ENCODE measurements around the gene EIF4EBP3.

The EIF4EBP3 gene

DNA sequence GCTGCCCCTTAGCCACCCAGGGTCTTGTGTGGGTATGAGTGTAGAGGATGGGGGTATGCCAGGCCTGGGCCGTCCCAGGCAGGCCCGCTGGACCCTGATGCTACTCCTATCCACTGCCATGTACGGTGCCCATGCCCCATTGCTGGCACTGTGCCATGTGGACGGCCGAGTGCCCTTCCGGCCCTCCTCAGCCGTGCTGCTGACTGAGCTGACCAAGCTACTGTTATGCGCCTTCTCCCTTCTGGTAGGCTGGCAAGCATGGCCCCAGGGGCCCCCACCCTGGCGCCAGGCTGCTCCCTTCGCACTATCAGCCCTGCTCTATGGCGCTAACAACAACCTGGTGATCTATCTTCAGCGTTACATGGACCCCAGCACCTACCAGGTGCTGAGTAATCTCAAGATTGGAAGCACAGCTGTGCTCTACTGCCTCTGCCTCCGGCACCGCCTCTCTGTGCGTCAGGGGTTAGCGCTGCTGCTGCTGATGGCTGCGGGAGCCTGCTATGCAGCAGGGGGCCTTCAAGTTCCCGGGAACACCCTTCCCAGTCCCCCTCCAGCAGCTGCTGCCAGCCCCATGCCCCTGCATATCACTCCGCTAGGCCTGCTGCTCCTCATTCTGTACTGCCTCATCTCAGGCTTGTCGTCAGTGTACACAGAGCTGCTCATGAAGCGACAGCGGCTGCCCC is 19.8 kb downstream of the EIF4EBP3 start:
- peaks cover 7% of the 10 kb centered on the region for H3K36me3 ChIP-seq (replicated peaks)
- H3K27me3 ChIP-seq (replicated peaks), result no peaks in the 10 kb centered on the region
- H3K4me3 ChIP-seq (ENCODE audit: low read depth, low read length), result no peak overlapping the region
- TF ChIP-seq, protein P1, sequence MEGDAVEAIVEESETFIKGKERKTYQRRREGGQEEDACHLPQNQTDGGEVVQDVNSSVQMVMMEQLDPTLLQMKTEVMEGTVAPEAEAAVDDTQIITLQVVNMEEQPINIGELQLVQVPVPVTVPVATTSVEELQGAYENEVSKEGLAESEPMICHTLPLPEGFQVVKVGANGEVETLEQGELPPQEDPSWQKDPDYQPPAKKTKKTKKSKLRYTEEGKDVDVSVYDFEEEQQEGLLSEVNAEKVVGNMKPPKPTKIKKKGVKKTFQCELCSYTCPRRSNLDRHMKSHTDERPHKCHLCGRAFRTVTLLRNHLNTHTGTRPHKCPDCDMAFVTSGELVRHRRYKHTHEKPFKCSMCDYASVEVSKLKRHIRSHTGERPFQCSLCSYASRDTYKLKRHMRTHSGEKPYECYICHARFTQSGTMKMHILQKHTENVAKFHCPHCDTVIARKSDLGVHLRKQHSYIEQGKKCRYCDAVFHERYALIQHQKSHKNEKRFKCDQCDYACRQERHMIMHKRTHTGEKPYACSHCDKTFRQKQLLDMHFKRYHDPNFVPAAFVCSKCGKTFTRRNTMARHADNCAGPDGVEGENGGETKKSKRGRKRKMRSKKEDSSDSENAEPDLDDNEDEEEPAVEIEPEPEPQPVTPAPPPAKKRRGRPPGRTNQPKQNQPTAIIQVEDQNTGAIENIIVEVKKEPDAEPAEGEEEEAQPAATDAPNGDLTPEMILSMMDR (IDR thresholded peaks at IDR 0.05; ENCODE audit: low read depth, low read length, missing control alignments), result no peak
- no peak overlapping the region for H3K27ac ChIP-seq
- DNase-seq, result no peak
- in situ Hi-C loops (cut with HindIII; ENCODE audit: low pct_ligation_motif_present, low sequenced_read_pairs), result no loop called here

DNA sequence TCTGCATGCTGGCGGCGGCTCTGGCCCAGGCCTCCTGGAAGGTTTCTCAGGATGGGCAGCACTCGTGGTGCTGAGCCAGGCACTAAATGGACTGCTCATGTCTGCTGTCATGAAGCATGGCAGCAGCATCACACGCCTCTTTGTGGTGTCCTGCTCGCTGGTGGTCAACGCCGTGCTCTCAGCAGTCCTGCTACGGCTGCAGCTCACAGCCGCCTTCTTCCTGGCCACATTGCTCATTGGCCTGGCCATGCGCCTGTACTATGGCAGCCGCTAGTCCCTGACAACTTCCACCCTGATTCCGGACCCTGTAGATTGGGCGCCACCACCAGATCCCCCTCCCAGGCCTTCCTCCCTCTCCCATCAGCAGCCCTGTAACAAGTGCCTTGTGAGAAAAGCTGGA is 20.4 kb downstream of the EIF4EBP3 start:
- peaks cover 7% of the 10 kb centered on the region for H3K36me3 ChIP-seq (replicated peaks)
- no peak overlapping the region for H3K4me3 ChIP-seq (ENCODE audit: low read depth, low read length)
- H3K27ac ChIP-seq, result no peak overlapping the region
- no peak for DNase-seq
- in situ Hi-C loops (cut with HindIII; ENCODE audit: low pct_ligation_motif_present, low sequenced_read_pairs), result no loop called here
- TF ChIP-seq, protein P1 (IDR thresholded peaks at IDR 0.05; ENCODE audit: low read depth, low read length, missing control alignments), result no peak
- H3K27me3 ChIP-seq (replicated peaks), result no peaks in the 10 kb centered on the region

DNA sequence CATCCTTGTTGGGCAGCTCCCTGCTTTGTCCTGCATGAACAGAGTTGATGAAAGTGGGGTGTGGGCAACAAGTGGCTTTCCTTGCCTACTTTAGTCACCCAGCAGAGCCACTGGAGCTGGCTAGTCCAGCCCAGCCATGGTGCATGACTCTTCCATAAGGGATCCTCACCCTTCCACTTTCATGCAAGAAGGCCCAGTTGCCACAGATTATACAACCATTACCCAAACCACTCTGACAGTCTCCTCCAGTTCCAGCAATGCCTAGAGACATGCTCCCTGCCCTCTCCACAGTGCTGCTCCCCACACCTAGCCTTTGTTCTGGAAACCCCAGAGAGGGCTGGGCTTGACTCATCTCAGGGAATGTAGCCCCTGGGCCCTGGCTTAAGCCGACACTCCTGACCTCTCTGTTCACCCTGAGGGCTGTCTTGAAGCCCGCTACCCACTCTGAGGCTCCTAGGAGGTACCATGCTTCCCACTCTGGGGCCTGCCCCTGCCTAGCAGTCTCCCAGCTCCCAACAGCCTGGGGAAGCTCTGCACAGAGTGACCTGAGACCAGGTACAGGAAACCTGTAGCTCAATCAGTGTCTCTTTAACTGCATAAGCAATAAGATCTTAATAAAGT is 21.1 kb downstream of the EIF4EBP3 start:
- TF ChIP-seq, protein P1 (IDR thresholded peaks at IDR 0.05; ENCODE audit: low read depth, low read length, missing control alignments), result no peak
- Histone ChIP-seq H3K27ac (no peak overlapping the region), H3K27me3 (replicated peaks) (no peaks in the 10 kb centered on the region), H3K36me3 (replicated peaks) (peaks cover 7% of the 10 kb centered on the region), H3K4me3 (ENCODE audit: low read depth, low read length) (no peak overlapping the region)
- DNase-seq, result no peak
- in situ Hi-C loops (cut with HindIII; ENCODE audit: low pct_ligation_motif_present, low sequenced_read_pairs), result no loop called here

DNA sequence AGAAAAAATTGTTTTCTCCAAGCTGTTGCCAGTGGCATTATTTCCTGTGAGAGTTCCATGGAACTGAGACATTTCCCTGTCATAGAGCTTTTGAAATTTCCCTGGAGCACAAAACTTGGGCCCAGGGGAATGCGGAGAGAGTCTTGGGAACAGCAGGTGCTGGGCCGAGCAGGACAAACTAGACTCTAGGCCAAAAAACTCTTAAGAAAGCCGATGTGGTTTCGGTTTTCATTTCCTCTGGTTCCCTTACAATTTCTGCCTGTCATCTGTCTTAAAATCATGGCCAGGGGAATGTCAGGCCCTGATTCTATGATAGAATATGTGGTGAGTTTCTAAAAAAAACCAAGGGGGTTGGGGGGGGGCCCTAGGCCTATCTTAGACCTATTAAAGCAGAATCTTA is 21.7 kb downstream of the EIF4EBP3 start:
- Histone ChIP-seq H3K4me3 (ENCODE audit: low read depth, low read length) (no peak overlapping the region), H3K27me3 (replicated peaks) (no peaks in the 10 kb centered on the region), H3K36me3 (replicated peaks) (peaks cover 7% of the 10 kb centered on the region), H3K27ac (no peak overlapping the region)
- DNase-seq, result no peak
- TF ChIP-seq, protein P1 (IDR thresholded peaks at IDR 0.05; ENCODE audit: low read depth, low read length, missing control alignments), result no peak
- in situ Hi-C loops (cut with HindIII; ENCODE audit: low pct_ligation_motif_present, low sequenced_read_pairs), result no loop called here

DNA sequence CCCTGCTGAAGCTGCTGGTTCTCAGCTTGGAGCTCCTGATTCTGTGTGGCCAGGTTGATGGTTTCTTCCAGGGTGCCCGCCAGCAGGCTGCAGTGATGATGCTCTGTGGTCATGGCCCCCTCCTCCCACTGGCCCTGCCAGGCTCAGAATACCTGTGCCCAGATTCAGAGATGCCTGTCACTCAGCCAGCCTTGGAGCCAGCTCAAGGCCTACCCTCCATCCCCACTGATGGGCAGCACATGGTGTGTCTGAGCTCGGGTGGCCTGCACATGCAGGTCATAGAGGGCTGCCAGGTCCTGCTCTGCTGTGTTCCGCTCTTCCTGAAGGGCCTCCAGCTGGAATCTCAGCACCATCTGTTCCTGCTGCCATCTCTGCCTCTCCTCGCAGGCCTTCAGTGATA is 22.6 kb downstream of the EIF4EBP3 start:
- H3K4me3 ChIP-seq (ENCODE audit: low read depth, low read length), result no peak overlapping the region
- H3K27ac ChIP-seq, result no peak overlapping the region
- peaks cover 7% of the 10 kb centered on the region for H3K36me3 ChIP-seq (replicated peaks)
- DNase-seq, result no peak
- TF ChIP-seq, protein P1 (IDR thresholded peaks at IDR 0.05; ENCODE audit: low read depth, low read length, missing control alignments), result no peak
- in situ Hi-C loops (cut with HindIII; ENCODE audit: low pct_ligation_motif_present, low sequenced_read_pairs), result no loop called here
- H3K27me3 ChIP-seq (replicated peaks), result no peaks in the 10 kb centered on the region

All from brain microvascular endothelial cell (primary cell).